Measurements from ENCODE around the gene USE1. TPM values are rescaled to one million over a fixed set of nuclear protein-coding genes. Genes with fewer than 3 reads are reported as not detected.

The USE1 gene
- polyA plus RNA-seq, 1 experiment = 21.1 TPM

DNA sequence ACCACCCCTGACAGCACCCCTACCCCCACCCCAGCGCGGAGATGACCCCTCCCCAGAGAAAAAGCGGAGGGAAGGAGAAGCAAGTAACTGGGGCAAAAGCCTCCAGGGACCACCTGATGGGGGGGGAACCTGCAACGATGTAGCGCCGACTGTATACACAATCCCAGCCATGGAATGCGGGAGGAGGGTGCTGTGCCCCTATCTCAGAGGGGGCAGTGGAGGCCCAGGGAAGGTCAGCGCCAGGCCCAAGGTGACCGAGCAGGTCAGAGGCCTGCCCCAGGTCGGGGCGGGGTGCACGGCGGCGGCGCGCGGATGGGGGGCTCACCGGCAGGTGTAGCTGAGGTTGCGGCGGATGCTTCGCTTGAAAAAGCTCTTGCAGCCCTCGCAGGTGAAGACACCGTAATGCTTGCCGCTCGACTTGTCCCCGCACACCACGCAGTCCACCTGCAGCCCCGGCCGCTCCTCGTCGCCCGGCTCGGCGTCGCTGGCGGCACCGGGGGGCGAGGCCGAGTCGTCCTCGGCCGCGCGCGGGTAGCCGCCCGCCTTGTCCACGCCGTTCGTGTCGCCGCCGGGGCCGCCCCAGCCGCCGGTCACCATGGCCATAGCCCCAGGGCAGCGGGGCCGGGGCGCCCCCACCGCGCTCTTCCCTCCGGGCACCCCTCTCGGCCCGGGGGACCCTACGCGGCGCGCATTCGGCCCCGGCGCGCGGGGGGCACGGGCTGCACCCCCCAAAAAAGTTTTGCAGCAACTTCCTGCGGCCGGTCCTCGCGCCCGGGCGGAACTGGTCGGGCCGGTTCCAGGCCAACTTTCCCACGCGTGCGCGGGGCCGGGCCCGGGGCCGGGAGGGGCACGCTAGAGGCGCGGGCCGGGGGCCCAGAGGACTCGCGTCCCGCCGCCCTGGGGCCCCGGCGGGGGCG is 29.7 kb downstream of the USE1 start:
- Histone ChIP-seq H3K9me3 (ENCODE audit: control insufficient read depth, insufficient read depth, low read length) (no peaks in the 10 kb centered on the region; the same call in 1 of the 2 replicates), H3K27me3 (ENCODE audit: control insufficient read depth, insufficient read depth, low read length) (no peaks in the 10 kb centered on the region), H3K4me3 (ENCODE audit: low read depth, low read length) (peak overlapping the region; percentile 86), H3K27ac (ENCODE audit: low read depth, low read length) (no peak overlapping the region)
- ChIA-PET POLR2A (no interaction called here), CTCF (interaction anchor here (0.6 kb wide), 1 partner anchor 475 kb away, joined by 3 read pairs; no protein-coding TSS in a partner anchor)
- TF ChIP-seq, protein P1, sequence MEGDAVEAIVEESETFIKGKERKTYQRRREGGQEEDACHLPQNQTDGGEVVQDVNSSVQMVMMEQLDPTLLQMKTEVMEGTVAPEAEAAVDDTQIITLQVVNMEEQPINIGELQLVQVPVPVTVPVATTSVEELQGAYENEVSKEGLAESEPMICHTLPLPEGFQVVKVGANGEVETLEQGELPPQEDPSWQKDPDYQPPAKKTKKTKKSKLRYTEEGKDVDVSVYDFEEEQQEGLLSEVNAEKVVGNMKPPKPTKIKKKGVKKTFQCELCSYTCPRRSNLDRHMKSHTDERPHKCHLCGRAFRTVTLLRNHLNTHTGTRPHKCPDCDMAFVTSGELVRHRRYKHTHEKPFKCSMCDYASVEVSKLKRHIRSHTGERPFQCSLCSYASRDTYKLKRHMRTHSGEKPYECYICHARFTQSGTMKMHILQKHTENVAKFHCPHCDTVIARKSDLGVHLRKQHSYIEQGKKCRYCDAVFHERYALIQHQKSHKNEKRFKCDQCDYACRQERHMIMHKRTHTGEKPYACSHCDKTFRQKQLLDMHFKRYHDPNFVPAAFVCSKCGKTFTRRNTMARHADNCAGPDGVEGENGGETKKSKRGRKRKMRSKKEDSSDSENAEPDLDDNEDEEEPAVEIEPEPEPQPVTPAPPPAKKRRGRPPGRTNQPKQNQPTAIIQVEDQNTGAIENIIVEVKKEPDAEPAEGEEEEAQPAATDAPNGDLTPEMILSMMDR (IDR thresholded peaks at IDR 0.05; ENCODE audit: low read depth, low read length) = no peak
- DNase-seq (ENCODE audit: low read depth, low spot score) = no peak

DNA sequence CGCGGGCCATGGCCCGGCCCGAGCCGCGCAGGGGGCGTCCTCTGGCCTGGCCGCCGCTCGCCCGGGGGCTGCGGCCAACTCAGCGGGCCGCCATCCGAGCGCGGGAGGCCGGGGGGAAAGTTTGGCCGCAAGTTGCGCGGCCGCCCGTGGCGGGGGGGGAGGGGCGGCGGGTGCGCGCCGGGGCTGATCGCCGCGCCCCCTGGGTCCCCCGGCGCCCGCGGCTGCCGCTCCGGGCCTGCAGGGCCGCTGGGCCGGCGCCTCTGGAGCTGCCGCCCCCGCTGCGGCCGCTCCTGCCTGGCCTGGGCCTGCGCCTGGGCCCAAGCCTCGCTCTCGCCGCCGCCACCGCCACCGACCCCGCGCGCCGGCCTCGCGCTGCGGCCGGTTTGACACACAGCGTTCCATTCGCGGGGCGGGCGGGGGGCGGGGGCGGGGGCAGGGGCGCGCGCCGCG is 30.4 kb downstream of the USE1 start, which contains the start of gene NR2F6:
TSS of gene NR2F6 (minus strand) at position 385 of the 450 bp plus-strand sequence. CDS start 699 bp downstream, outside the sequence.
- Histone ChIP-seq H3K27ac (ENCODE audit: low read depth, low read length) (peak within 1 kb of the TSS; percentile 47), H3K4me3 (ENCODE audit: low read depth, low read length) (peak within 1 kb of the TSS; percentile 86), H3K27me3 (ENCODE audit: control insufficient read depth, insufficient read depth, low read length) (no peaks in the 10 kb centered on the region), H3K9me3 (ENCODE audit: control insufficient read depth, insufficient read depth, low read length) (no peaks in the 10 kb centered on the region; the same call in 1 of the 2 replicates)
- ChIA-PET POLR2A (interaction anchor here (0.7 kb wide), 3 partner anchors 55 to 687 kb away, joined by 3 to 8 read pairs (median 6); partner anchors contain the start of gene CCDC124), CTCF (no interaction called here)
- no peak for DNase-seq (ENCODE audit: low read depth, low spot score)
- TF ChIP-seq, protein P1 (IDR thresholded peaks at IDR 0.05; ENCODE audit: low read depth, low read length) = no peak

GRCh38 chr19:17246681-17247425 is 31.7 kb downstream of the USE1 start:
- CTCF ChIA-PET = no interaction called here
- peak overlapping the region; percentile 52; the same call in 1 of the 2 replicates for H3K4me3 ChIP-seq (ENCODE audit: low read depth, low read length)
- H3K27me3 ChIP-seq (ENCODE audit: control insufficient read depth, insufficient read depth, low read length) = no peaks in the 10 kb centered on the region
- POLR2A ChIA-PET = interaction anchor here (0.5 kb wide), 1 partner anchor 614 kb away, joined by 3 read pairs; no protein-coding TSS in a partner anchor
- peak overlapping the region; percentile 47 for H3K27ac ChIP-seq (ENCODE audit: low read depth, low read length)
- TF ChIP-seq, protein P1 (IDR thresholded peaks at IDR 0.05; ENCODE audit: low read depth, low read length) = no peak
- no peak for DNase-seq (ENCODE audit: low read depth, low spot score)
- H3K9me3 ChIP-seq (ENCODE audit: control insufficient read depth, insufficient read depth, low read length) = no peaks in the 10 kb centered on the region; the same call in 1 of the 2 replicates

- H3K27me3 ChIP-seq (ENCODE audit: control insufficient read depth, insufficient read depth, low read length) = no peaks in the 10 kb centered on the region
- CTCF ChIA-PET = interaction anchor here (0.7 to 1.1 kb wide), 2 partner anchors 11 to 12 kb away, joined by 3 to 4 read pairs; no protein-coding TSS in a partner anchor
- POLR2A ChIA-PET = no interaction called here
Measured at GRCh38 chr19:17248011-17248776, 33.0 kb downstream of the USE1 start.

More at GRCh38 chr19:17248011-17248776, 33.0 kb downstream of the USE1 start:
- H3K4me3 ChIP-seq (ENCODE audit: low read depth, low read length) = no peak overlapping the region
- no peak for DNase-seq (ENCODE audit: low read depth, low spot score)
- TF ChIP-seq, protein P1 (IDR thresholded peaks at IDR 0.05; ENCODE audit: low read depth, low read length) = no peak
- H3K9me3 ChIP-seq (ENCODE audit: control insufficient read depth, insufficient read depth, low read length) = no peaks in the 10 kb centered on the region; the same call in 1 of the 2 replicates
- no peak overlapping the region for H3K27ac ChIP-seq (ENCODE audit: low read depth, low read length)

All from AG04450 (cell line).